ENCODE data around the gene CDK15. TPM values are rescaled to one million over a fixed set of nuclear protein-coding genes. Genes with fewer than 3 reads are reported as not detected.

Gene CDK15
- total RNA-seq, 1 experiment from 2014 or later = not detected

- peaks cover 43% of the 10 kb centered on the region for H3K4me1 ChIP-seq (replicated peaks; ENCODE audit: insufficient read depth)
- POLR2A ChIA-PET (ENCODE audit: unreplicated experiment) = interaction anchor here (0.7 kb wide), 1 partner anchor 949 kb away, joined by 11 read pairs; no protein-coding TSS in a partner anchor
- CTCF ChIA-PET = no interaction called here
- no peaks in the 10 kb centered on the region for H3K9me2 ChIP-seq (ENCODE audit: insufficient read depth)
- H3K4me2 ChIP-seq = peak overlapping the region; percentile 94
- peaks cover 75% of the 10 kb centered on the region for H3K79me2 ChIP-seq (ENCODE audit: low read depth)
- no peak for DNase-seq
- no peaks in the 10 kb centered on the region for H3K27me3 ChIP-seq (ENCODE audit: insufficient read depth, low read depth)
- H3K27ac ChIP-seq = no peak overlapping the region
- H3K4me3 ChIP-seq = peak overlapping the region; percentile 80; the same call in 1 of the 2 replicates
- no peaks in the 10 kb centered on the region for H3K36me3 ChIP-seq (ENCODE audit: low read depth)
- H3K9me3 ChIP-seq (ENCODE audit: insufficient read depth, low read depth) = no peaks in the 10 kb centered on the region
- no peak overlapping the region for H2AFZ ChIP-seq
- no peaks in the 10 kb centered on the region for H3F3A ChIP-seq (ENCODE audit: insufficient read depth, low read depth)
- BruUV-seq (replicated peaks) = no TSS peak
- intact Hi-C loops (cut with micrococcal nuclease; ENCODE audit: unreplicated experiment) = no loop called here
- no peak for TF ChIP-seq EZH2 (IDR thresholded peaks at IDR 0.05; ENCODE audit: low read depth)
- TF ChIP-seq, protein P1, sequence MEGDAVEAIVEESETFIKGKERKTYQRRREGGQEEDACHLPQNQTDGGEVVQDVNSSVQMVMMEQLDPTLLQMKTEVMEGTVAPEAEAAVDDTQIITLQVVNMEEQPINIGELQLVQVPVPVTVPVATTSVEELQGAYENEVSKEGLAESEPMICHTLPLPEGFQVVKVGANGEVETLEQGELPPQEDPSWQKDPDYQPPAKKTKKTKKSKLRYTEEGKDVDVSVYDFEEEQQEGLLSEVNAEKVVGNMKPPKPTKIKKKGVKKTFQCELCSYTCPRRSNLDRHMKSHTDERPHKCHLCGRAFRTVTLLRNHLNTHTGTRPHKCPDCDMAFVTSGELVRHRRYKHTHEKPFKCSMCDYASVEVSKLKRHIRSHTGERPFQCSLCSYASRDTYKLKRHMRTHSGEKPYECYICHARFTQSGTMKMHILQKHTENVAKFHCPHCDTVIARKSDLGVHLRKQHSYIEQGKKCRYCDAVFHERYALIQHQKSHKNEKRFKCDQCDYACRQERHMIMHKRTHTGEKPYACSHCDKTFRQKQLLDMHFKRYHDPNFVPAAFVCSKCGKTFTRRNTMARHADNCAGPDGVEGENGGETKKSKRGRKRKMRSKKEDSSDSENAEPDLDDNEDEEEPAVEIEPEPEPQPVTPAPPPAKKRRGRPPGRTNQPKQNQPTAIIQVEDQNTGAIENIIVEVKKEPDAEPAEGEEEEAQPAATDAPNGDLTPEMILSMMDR (conservative IDR thresholded peaks at IDR 0.05) = no peak
- 0 out of 2 replicates have a peak, but pooled peaks cover 4% of the 10 kb centered on the region for H4K20me1 ChIP-seq (ENCODE audit: insufficient read depth)
These were observed 28.5 kb upstream of the CDK15 start for GRCh38 chr2:201777869-201778268.

DNA sequence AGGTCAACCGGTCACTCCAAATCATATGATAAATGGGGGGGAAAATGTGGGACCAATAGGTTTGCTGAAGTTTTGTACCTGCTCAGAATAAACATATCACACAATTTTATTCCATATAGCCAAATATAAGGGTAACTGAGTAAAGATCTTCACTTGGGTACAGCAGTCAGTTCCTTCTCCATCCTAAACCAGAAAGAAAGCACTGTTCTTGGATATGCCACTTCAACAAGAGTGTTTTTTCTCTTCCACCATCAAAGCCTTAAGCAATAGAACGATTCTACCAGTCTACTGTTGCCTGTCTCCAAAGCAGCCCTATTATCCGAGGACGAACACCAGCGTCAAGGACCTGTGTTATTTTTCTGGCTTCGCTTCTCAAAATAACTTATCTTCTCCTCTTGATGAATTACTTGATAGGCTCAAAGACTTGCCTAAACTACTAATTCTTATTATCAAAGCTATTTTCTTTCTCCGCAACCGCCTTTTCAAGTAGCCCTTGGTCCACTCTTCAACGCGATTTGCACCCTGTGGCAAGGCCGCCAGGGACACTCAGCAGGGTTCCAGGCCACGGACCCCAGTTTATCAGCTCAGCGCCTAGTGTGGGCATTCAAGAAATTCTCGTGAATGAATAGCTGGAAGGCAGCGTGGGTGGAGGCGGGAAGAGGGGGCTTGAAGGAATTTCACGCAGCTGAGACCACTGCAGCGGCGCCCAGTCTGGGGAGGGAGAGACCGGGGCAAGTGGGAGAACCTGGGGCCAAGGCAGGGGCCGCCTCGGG lies 26.2 kb upstream of the CDK15 start:
- Histone ChIP-seq H3K79me2 (ENCODE audit: low read depth) (peaks cover 54% of the 10 kb centered on the region), H4K20me1 (ENCODE audit: insufficient read depth) (0 out of 2 replicates have a peak, but pooled peaks cover 4% of the 10 kb centered on the region), H2AFZ (peak overlapping the region; percentile 98), H3K4me2 (peak overlapping the region; percentile 94), H3K4me1 (replicated peaks; ENCODE audit: insufficient read depth) (peaks cover 35% of the 10 kb centered on the region), H3K9me2 (ENCODE audit: insufficient read depth) (no peaks in the 10 kb centered on the region), H3F3A (ENCODE audit: insufficient read depth, low read depth) (no peaks in the 10 kb centered on the region), H3K36me3 (ENCODE audit: low read depth) (no peaks in the 10 kb centered on the region), H3K27ac (peak overlapping the region; percentile 51), H3K9me3 (ENCODE audit: insufficient read depth, low read depth) (no peaks in the 10 kb centered on the region), H3K4me3 (peak overlapping the region; percentile 80), H3K27me3 (ENCODE audit: insufficient read depth, low read depth) (no peaks in the 10 kb centered on the region)
- intact Hi-C loops (cut with micrococcal nuclease; ENCODE audit: unreplicated experiment) = loop anchor here (2.0 to 5.0 kb wide), 2 partner anchors 257 to 547 kb away; no protein-coding TSS in a partner anchor
- TSS peak; percentile 67 for BruUV-seq (replicated peaks)
- TF ChIP-seq, protein P1 (conservative IDR thresholded peaks at IDR 0.05) = no peak
- TF ChIP-seq EZH2 (IDR thresholded peaks at IDR 0.05; ENCODE audit: low read depth) = no peak
- POLR2A ChIA-PET (ENCODE audit: unreplicated experiment) = interaction anchor here (0.6 to 1.3 kb wide), 5 partner anchors 18 to 1854 kb away, joined by 3 to 4 read pairs (median 4); no protein-coding TSS in a partner anchor
- DNase-seq = no peak
- CTCF ChIA-PET = interaction anchor here (0.6 kb wide), 2 partner anchors 575 to 661 kb away, joined by 3 to 4 read pairs; no protein-coding TSS in a partner anchor

DNA sequence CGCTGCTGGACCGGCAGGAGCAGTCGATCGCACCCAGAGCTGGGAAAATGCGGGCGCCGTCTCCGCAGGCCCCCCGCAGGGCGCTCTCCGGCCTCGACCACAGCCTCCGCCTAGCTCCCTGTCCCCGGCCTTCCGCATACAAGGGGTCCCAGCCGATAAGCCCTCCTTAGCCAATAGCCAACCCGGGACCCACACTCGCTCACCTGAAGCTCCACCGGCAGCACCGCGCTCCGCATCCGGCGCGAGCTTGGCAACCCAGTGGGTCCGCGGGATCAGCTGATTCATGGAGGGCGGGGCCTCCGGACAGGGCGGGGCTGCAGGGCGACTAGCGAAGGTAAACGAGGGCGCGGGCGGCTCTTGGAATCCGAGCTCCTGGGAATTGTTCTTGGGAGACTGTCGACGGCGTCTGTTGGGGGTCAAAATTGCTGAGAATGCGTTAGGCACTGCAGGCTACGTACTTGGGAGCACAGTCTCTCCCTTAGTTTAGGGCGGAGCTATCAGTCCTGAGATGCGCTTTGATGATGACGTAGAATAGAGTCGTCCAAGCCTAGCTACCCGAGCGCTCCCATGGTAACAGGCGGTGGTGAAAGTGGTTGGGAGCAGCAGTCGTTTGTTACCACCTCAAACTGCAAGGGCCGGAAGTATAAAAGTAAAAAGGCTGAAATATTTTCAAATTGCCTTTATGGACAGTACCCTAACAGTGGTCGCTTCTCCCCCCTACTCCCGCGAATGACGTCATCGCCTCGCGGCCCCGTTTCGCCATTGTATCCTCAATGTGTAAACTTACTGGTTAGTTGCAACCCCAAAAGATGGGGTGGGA lies 25.5 kb upstream of the CDK15 start, which contains the start of gene ALS2:
Gene ALS2 (minus strand): TSS at position 260 of the 820 bp plus-strand sequence. CDS start 12,048 bp downstream, outside the sequence.
- DNase-seq = peak; percentile 97
- no peaks in the 10 kb centered on the region for H3K36me3 ChIP-seq (ENCODE audit: low read depth)
- TSS peak; percentile 98 for BruUV-seq (replicated peaks)
- H2AFZ ChIP-seq = peak within 1 kb of the TSS; percentile 98
- H3K27ac ChIP-seq = peak within 1 kb of the TSS; percentile 51
- intact Hi-C loops (cut with micrococcal nuclease; ENCODE audit: unreplicated experiment) = loop anchor here (2.0 to 5.0 kb wide), 2 partner anchors 256 to 548 kb away; no protein-coding TSS in a partner anchor
- CTCF ChIA-PET = interaction anchor here (0.5 to 0.6 kb wide), 3 partner anchors 13 to 575 kb away, joined by 3 to 7 read pairs (median 4); no protein-coding TSS in a partner anchor
- H3K4me1 ChIP-seq (replicated peaks; ENCODE audit: insufficient read depth) = peaks cover 28% of the 10 kb centered on the region
- no peaks in the 10 kb centered on the region for H3F3A ChIP-seq (ENCODE audit: insufficient read depth, low read depth)
- no peaks in the 10 kb centered on the region for H3K9me3 ChIP-seq (ENCODE audit: insufficient read depth, low read depth)
- H4K20me1 ChIP-seq (ENCODE audit: insufficient read depth) = 0 out of 2 replicates have a peak, but pooled peaks cover 4% of the 10 kb centered on the region
- POLR2A ChIA-PET (ENCODE audit: unreplicated experiment) = interaction anchor here (0.6 to 1.3 kb wide), 5 partner anchors 17 to 1854 kb away, joined by 3 to 5 read pairs (median 4); no protein-coding TSS in a partner anchor
- no peaks in the 10 kb centered on the region for H3K27me3 ChIP-seq (ENCODE audit: insufficient read depth, low read depth)
- peaks cover 46% of the 10 kb centered on the region for H3K79me2 ChIP-seq (ENCODE audit: low read depth)
- H3K9me2 ChIP-seq (ENCODE audit: insufficient read depth) = no peaks in the 10 kb centered on the region
- peak within 1 kb of the TSS; percentile 80 for H3K4me3 ChIP-seq
- peak within 1 kb of the TSS; percentile 94 for H3K4me2 ChIP-seq
- TF ChIP-seq, protein P1 (conservative IDR thresholded peaks at IDR 0.05) = no peak
- no peak for TF ChIP-seq EZH2 (IDR thresholded peaks at IDR 0.05; ENCODE audit: low read depth)

Measured in PC-9 (cell line).